DND-41 (cell line): ENCODE results near the gene LRRC4B.

Source experiments
- EZH2 ChIP-seq: IDR thresholded peaks from 3 replicates; pipeline ENCODE4 v1.6.1; 2012; ENCODE audit warnings: borderline replicate concordance, low read depth, mild to moderate bottlenecking, moderate library complexity, low read length, inconsistent platforms; ENCODE audit not compliant: severe bottlenecking
- TF ChIP-seq, protein P1 (sequence below): IDR thresholded peaks from 2 replicates; pipeline ENCODE4 v1.5.1; 2012; ENCODE audit warnings: borderline replicate concordance, low read length, moderate library complexity, mild to moderate bottlenecking; ENCODE audit not compliant: poor library complexity, severe bottlenecking; ENCODE audit errors: extremely low read depth

- TF ChIP-seq, protein P1, sequence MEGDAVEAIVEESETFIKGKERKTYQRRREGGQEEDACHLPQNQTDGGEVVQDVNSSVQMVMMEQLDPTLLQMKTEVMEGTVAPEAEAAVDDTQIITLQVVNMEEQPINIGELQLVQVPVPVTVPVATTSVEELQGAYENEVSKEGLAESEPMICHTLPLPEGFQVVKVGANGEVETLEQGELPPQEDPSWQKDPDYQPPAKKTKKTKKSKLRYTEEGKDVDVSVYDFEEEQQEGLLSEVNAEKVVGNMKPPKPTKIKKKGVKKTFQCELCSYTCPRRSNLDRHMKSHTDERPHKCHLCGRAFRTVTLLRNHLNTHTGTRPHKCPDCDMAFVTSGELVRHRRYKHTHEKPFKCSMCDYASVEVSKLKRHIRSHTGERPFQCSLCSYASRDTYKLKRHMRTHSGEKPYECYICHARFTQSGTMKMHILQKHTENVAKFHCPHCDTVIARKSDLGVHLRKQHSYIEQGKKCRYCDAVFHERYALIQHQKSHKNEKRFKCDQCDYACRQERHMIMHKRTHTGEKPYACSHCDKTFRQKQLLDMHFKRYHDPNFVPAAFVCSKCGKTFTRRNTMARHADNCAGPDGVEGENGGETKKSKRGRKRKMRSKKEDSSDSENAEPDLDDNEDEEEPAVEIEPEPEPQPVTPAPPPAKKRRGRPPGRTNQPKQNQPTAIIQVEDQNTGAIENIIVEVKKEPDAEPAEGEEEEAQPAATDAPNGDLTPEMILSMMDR: no peak
- TF ChIP-seq EZH2: no peak
Observed at GRCh38 chr19:50535672-50536187, 32.5 kb downstream of the LRRC4B start.
